Esophagus (tissue), 2 donors: ENCODE measurements around the gene PLBD2. TPM values are rescaled to one million over a fixed set of nuclear protein-coding genes. Genes with fewer than 3 reads are reported as not detected.
A peak's percentile ranks its signal among the peaks of the same experiment; 100 is the strongest.

Experiments
- H3K27ac ChIP-seq, 2 donors: one replicate each; pipeline ENCODE4 v1.5.1; 2013; ENCODE audit warnings: low read depth in 2 of 2, mild to moderate bottlenecking in 2 of 2, inconsistent platforms in 1 of 2, low read length in 1 of 2, moderate library complexity in 1 of 2
- H3K27me3 ChIP-seq, 2 donors: one replicate each; pipeline ENCODE4 v1.6.1; 2013; ENCODE audit warnings: low read length in 2 of 2, control low read depth in 1 of 2, mild to moderate bottlenecking in 1 of 2; ENCODE audit not compliant: insufficient read depth in 2 of 2, control insufficient read depth in 1 of 2
- H3K36me3 ChIP-seq, 2 donors: one replicate each; pipeline ENCODE4 v1.6.1; 2013; ENCODE audit warnings: low read length in 1 of 2; ENCODE audit not compliant: control insufficient read depth in 2 of 2, insufficient read depth in 2 of 2
- H3K4me1 ChIP-seq, 2 donors: one replicate each; pipeline ENCODE4 v1.6.1; 2013; ENCODE audit warnings: low read length in 1 of 2; ENCODE audit not compliant: control insufficient read depth in 2 of 2, insufficient read depth in 2 of 2
- H3K4me3 ChIP-seq, 2 donors: one replicate each; pipeline ENCODE4 v1.5.1; 2013; ENCODE audit warnings: low read length in 2 of 2, mild to moderate bottlenecking in 2 of 2, low read depth in 1 of 2, moderate library complexity in 1 of 2
- H3K9me3 ChIP-seq, 2 donors: one replicate each; pipeline ENCODE4 v1.6.1; 2013; ENCODE audit warnings: mild to moderate bottlenecking in 2 of 2, low read depth in 1 of 2, low read length in 1 of 2, moderate library complexity in 1 of 2; ENCODE audit not compliant: control insufficient read depth in 2 of 2, insufficient read depth in 1 of 2
- WGBS, 2 donors: extraction: QIAGEN DNeasy Blood & Tissue Kit; methylation state at CpG; one replicate each; pipeline ENCODE4 v1.1.7; 2013; 5-methylcytosine and 5-hydroxymethylcytosine counted together
- polyA plus RNA-seq, 2 donors: library from polyadenylated mRNA; stranded (reverse); fragments of 200-250 nt; gene quantifications; one replicate each; pipeline ENCODE4 v1.2.3, GENCODE V29; 2013
- donor health status: healthy with polysubstance abuse.
- donor health status: Bipolar disorder and iron deficiency.

The PLBD2 gene
- polyA plus RNA-seq, 2 donors = 6.5 to 7.2 TPM

- Histone ChIP-seq H3K36me3 (peaks cover 3 to 29% of the 10 kb centered on the region in 2 donors), H3K27me3 (no peaks in the 10 kb centered on the region), H3K4me1 (no peaks in the 10 kb centered on the region), H3K27ac (peak overlapping the region in 1 of 2 donors; percentile 44), H3K9me3 (no peaks in the 10 kb centered on the region), H3K4me3 (no peak overlapping the region)
- 91 to 97% methylated on average over 2 of the region's 2 CpGs for WGBS, 2 donors
Measured at GRCh38 chr12:113322343-113322742, 36.0 kb upstream of the PLBD2 start.

DNA sequence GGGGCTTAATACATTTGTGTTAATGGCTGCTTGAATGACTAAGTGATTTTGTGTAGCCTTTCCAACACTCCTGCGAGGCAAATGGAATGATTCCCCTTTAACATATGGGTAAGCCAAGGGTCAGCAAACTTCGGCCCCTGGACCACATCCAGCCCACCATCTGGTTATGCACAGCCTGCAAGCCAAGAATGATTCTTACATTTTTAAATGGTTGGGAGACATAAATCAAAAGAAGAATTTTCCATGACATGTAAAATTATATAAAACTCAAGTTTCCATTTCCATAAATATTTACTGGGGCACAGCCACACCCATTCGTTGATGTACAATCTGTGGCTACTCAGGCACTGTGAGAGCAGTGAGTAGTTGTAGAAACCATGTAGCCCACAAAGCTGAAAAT is 32.5 kb upstream of the PLBD2 start:
- 52 to 57% methylated on average over 3 of the region's 3 CpGs for WGBS, 2 donors
- no peak overlapping the region for H3K27ac ChIP-seq
- H3K9me3 ChIP-seq = no peaks in the 10 kb centered on the region
- H3K4me3 ChIP-seq = no peak overlapping the region
- H3K4me1 ChIP-seq = no peaks in the 10 kb centered on the region
- peaks cover 7 to 24% of the 10 kb centered on the region in 2 donors for H3K36me3 ChIP-seq
- H3K27me3 ChIP-seq = no peaks in the 10 kb centered on the region

DNA sequence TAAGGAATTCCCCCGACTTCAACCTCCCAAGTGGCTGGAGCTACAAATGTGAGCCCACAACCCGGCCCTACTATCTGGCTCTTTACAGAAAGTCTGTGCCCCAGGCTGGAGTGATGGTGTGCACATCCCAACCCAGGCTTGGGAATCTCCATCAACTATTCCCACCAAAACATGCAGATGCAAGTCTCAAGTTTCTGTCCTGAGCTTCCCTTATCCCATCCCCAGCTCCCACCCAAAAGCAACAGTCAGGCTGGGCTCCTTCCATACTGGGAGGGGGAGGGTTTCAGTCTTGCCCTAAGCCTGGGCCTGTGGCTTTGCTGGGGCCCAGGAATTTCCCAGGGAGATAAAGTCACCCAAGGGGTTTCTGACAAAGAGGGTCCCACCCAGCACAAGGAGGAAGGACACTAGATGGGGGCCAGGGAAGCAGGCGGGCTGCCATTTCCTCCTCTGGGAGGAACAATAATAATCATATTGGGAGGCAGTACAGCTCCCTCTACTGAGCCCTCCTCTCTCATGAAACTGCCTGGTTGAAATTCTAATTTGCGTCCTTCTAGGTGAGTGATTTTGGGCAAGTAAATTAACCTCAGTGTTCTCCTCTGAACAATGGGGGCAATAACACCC is 31.5 kb upstream of the PLBD2 start:
- H3K27me3 ChIP-seq = no peaks in the 10 kb centered on the region
- 69 to 80% methylated on average over 4 of the region's 4 CpGs for WGBS, 2 donors
- no peak overlapping the region for H3K4me3 ChIP-seq
- no peak overlapping the region for H3K27ac ChIP-seq
- no peaks in the 10 kb centered on the region for H3K9me3 ChIP-seq
- no peaks in the 10 kb centered on the region for H3K4me1 ChIP-seq
- H3K36me3 ChIP-seq = peaks cover 7 to 21% of the 10 kb centered on the region in 2 donors

GRCh38 chr12:113328368-113328889 is 30.0 kb upstream of the PLBD2 start:
- H3K27me3 ChIP-seq = no peaks in the 10 kb centered on the region
- no peak overlapping the region for H3K4me3 ChIP-seq
- H3K36me3 ChIP-seq = peaks cover 7 to 23% of the 10 kb centered on the region in 2 donors
- H3K27ac ChIP-seq = no peak overlapping the region
- no peaks in the 10 kb centered on the region for H3K9me3 ChIP-seq
- H3K4me1 ChIP-seq = peaks cover 0 to 1% of the 10 kb centered on the region in 2 donors
- WGBS, 2 donors = 81 to 84% methylated on average over 5 of the region's 5 CpGs

GRCh38 chr12:113329022-113329790 is 29.2 kb upstream of the PLBD2 start:
- WGBS, 2 donors = 85 to 92% methylated on average over 9 of the region's 9 CpGs
- Histone ChIP-seq H3K9me3 (no peaks in the 10 kb centered on the region), H3K27me3 (no peaks in the 10 kb centered on the region), H3K27ac (no peak overlapping the region), H3K4me3 (no peak overlapping the region), H3K36me3 (peaks cover 7 to 23% of the 10 kb centered on the region in 2 donors), H3K4me1 (peaks cover 0 to 2% of the 10 kb centered on the region in 2 donors)

GRCh38 chr12:113329791-113330417 is 28.5 kb upstream of the PLBD2 start:
- 93 to 100% methylated on average over 1 of the region's 1 CpG for WGBS, 2 donors
- Histone ChIP-seq H3K36me3 (peaks cover 7 to 23% of the 10 kb centered on the region in 2 donors), H3K4me3 (no peak overlapping the region), H3K27ac (no peak overlapping the region), H3K9me3 (no peaks in the 10 kb centered on the region), H3K4me1 (peaks cover 0 to 2% of the 10 kb centered on the region in 2 donors), H3K27me3 (no peaks in the 10 kb centered on the region)

GRCh38 chr12:113330505-113330904 is 27.9 kb upstream of the PLBD2 start:
- no peaks in the 10 kb centered on the region for H3K9me3 ChIP-seq
- H3K27me3 ChIP-seq = no peaks in the 10 kb centered on the region
- 94 to 96% methylated on average over 2 of the region's 2 CpGs for WGBS, 2 donors
- peaks cover 7 to 23% of the 10 kb centered on the region in 2 donors for H3K36me3 ChIP-seq
- no peak overlapping the region for H3K27ac ChIP-seq
- no peak overlapping the region for H3K4me3 ChIP-seq
- H3K4me1 ChIP-seq = peaks cover 0 to 2% of the 10 kb centered on the region in 2 donors

DNA sequence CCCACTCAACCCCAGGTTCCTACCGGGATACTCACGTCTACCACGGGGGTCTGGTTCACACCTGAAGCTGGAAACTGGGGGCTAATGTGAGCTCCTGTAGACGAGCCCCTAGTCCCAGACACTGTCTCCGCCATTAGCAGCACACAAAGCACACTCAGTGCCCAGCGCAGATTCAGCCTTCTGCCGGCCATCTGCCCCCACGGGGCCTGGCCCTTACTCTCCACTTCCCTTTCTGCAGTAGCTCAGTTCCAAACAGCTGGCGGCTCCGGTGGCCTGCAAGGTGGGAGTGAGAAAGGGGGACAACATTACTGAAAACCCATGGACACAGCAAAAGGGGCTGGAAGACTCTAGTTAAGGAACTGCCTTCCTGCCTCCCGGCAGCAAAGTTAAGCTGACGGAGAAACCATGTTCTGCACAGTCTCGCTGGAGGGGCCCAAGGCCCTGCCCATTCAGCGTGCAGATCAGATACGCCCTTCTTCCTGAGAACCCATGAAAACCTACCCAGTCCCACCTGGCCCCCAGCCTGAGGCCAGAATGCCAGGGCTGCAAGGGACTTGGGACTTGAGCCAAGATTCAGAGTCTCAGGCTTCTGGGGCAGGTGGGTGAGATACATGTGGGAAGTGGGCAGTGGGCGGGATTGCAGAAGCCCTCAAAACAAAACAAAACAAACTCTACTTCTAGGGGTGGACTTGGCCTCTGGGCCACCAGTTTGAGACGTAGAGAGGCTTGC is 25.5 kb upstream of the PLBD2 start:
- H3K9me3 ChIP-seq = no peaks in the 10 kb centered on the region
- H3K36me3 ChIP-seq = peaks cover 7 to 23% of the 10 kb centered on the region in 2 donors
- H3K27me3 ChIP-seq = no peaks in the 10 kb centered on the region
- peak overlapping the region in 1 of 2 donors; percentile 83 for H3K4me3 ChIP-seq
- H3K4me1 ChIP-seq = peaks cover 0 to 2% of the 10 kb centered on the region in 2 donors
- no peak overlapping the region for H3K27ac ChIP-seq
- WGBS, 2 donors = 82 to 83% methylated on average over 17 of the region's 17 CpGs

- no peak overlapping the region for H3K27ac ChIP-seq
Measured at GRCh38 chr12:113333418-113333750, 25.0 kb upstream of the PLBD2 start.

More at GRCh38 chr12:113333418-113333750, 25.0 kb upstream of the PLBD2 start:
- 80 to 85% methylated on average over 5 of the region's 5 CpGs for WGBS, 2 donors
- H3K4me1 ChIP-seq = peaks cover 0 to 2% of the 10 kb centered on the region in 2 donors
- no peaks in the 10 kb centered on the region for H3K9me3 ChIP-seq
- peaks cover 7 to 22% of the 10 kb centered on the region in 2 donors for H3K36me3 ChIP-seq
- peak overlapping the region in 1 of 2 donors; percentile 83 for H3K4me3 ChIP-seq
- H3K27me3 ChIP-seq = no peaks in the 10 kb centered on the region
